Parathyroid adenoma (tissue), 2 donors: ENCODE data around the gene PMVK.

Experiments used
- H2AFZ ChIP-seq: fragments of 300-600 bp; sonication (generic); one replicate; pipeline ENCODE4 v1.7.0; 2017; ENCODE audit warnings: antibody characterized with exemption, mild to moderate bottlenecking
- H3K27ac ChIP-seq: fragments of 300-600 bp; sonication (generic); one replicate; pipeline ENCODE4 v1.7.0; 2017
- H3K27me3 ChIP-seq: fragments of 300-600 bp; sonication (generic); one replicate; pipeline ENCODE4 v1.7.0; 2017; ENCODE audit warnings: low read length; ENCODE audit not compliant: control insufficient read depth, insufficient read depth
- H3K36me3 ChIP-seq: fragments of 300-600 bp; sonication (generic); one replicate; pipeline ENCODE4 v1.7.0; 2017; ENCODE audit warnings: low read length; ENCODE audit not compliant: control insufficient read depth, insufficient read depth
- H3K4me1 ChIP-seq: fragments of 300-600 bp; sonication (generic); one replicate; pipeline ENCODE4 v1.7.0; 2017; ENCODE audit warnings: control low read depth
- H3K4me2 ChIP-seq: fragments of 300-600 bp; sonication (generic); one replicate; pipeline ENCODE4 v1.7.0; 2017; ENCODE audit warnings: low read length
- H3K4me3 ChIP-seq: fragments of 300-600 bp; sonication (generic); one replicate; pipeline ENCODE4 v1.7.0; 2017; ENCODE audit warnings: low read depth, low read length
- H3K79me2 ChIP-seq: fragments of 300-600 bp; sonication (generic); one replicate; pipeline ENCODE4 v1.7.0; 2017; ENCODE audit warnings: control low read depth
- H3K9ac ChIP-seq: fragments of 300-600 bp; sonication (generic); one replicate; pipeline ENCODE4 v1.7.0; 2017; ENCODE audit warnings: mild to moderate bottlenecking
- H3K9me3 ChIP-seq: fragments of 300-600 bp; sonication (generic); one replicate; pipeline ENCODE4 v1.7.0; 2017; ENCODE audit warnings: low read length; ENCODE audit not compliant: control insufficient read depth
- CTCF ChIP-seq: fragments of 300-600 bp; sonication (generic); IDR thresholded peaks from one replicate; pipeline ENCODE4 v1.7.0; 2017; ENCODE audit warnings: antibody characterized with exemption, mild to moderate bottlenecking
- donor health status: primary hyperparathyroidism.

PMVK gene

GRCh38 chr1:154940651-154941194 lies 4.2 kb upstream of the PMVK start:
- peak overlapping the region; percentile 37 for H3K27ac ChIP-seq
- no peaks in the 10 kb centered on the region for H3K9me3 ChIP-seq
- no peaks in the 10 kb centered on the region for H3K79me2 ChIP-seq
- H3K27me3 ChIP-seq, result no peaks in the 10 kb centered on the region
- no peak for TF ChIP-seq CTCF
- H3K4me1 ChIP-seq, result peaks cover 31% of the 10 kb centered on the region
- no peak overlapping the region for H3K4me2 ChIP-seq
- H3K9ac ChIP-seq, result no peak overlapping the region
- no peak overlapping the region for H3K4me3 ChIP-seq
- H2AFZ ChIP-seq, result peak overlapping the region; percentile 69
- H3K36me3 ChIP-seq, result no peaks in the 10 kb centered on the region

DNA sequence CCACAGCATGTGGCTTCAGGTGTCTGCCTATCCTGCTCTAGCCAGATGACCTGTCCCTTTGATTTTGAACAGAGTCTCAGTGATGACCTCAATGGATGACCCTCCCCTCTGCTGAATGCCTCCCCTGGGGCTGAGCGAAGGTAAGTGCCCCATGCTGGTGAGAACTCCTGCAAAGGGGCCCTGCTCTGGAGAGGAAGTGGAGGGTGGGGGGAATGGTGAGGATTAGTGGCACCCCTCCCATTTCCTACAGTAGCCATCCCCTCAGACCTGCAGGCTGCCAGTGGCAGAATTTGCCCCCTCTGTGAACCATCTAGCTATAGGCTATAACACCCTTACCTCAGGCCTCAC lies 3.7 kb upstream of the PMVK start:
- no peaks in the 10 kb centered on the region for H3K79me2 ChIP-seq
- H3K4me3 ChIP-seq, result no peak overlapping the region
- no peaks in the 10 kb centered on the region for H3K27me3 ChIP-seq
- no peak overlapping the region for H3K9ac ChIP-seq
- H3K27ac ChIP-seq, result no peak overlapping the region
- H2AFZ ChIP-seq, result no peak overlapping the region
- H3K4me1 ChIP-seq, result peaks cover 32% of the 10 kb centered on the region
- H3K9me3 ChIP-seq, result no peaks in the 10 kb centered on the region
- H3K36me3 ChIP-seq, result no peaks in the 10 kb centered on the region
- TF ChIP-seq CTCF, result no peak
- no peak overlapping the region for H3K4me2 ChIP-seq

DNA sequence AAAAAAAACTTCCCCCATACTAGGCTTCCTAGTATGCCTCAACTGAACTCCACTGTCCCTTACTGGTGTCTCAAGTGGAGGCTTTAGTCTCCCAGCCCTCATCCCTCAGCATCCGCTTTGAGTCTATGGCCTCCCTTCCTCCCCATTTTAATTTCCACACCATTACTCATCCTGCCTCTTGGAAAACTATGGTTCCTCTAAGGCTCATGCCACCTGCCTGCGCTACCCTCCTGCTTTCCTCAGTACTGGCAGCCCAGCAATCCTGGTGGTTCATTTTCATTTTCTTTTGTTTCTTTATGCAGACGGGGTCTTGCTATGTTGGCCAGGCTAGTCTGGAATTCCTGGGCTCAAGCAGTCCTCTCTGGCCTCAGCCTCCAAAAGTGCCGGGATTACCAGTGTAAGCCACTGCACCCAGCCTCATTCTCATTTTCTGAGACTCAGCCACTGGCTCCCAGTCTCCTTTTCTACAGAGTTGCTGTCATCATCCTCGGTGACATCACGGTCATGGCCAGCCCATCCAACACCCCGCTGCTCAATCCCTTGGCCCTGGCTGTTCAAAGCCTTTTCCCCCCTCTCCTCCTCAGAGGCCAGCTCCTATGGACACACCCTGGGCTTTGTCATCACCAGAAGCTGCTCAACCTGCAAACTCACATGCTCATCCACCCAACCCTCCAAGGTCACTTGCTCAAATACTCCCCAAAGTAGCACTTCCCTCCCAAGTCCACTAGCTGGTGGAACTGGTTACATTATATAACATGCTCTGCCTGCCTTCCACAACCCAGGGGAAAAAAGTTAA lies 2.3 kb upstream of the PMVK start:
- Histone ChIP-seq H3K4me2 (no peak overlapping the region), H3K27me3 (no peaks in the 10 kb centered on the region), H2AFZ (no peak overlapping the region), H3K27ac (peak overlapping the region; percentile 4), H3K79me2 (no peaks in the 10 kb centered on the region), H3K9ac (no peak overlapping the region), H3K4me1 (peaks cover 25% of the 10 kb centered on the region), H3K9me3 (no peaks in the 10 kb centered on the region), H3K36me3 (no peaks in the 10 kb centered on the region), H3K4me3 (no peak overlapping the region)
- no peak for TF ChIP-seq CTCF

DNA sequence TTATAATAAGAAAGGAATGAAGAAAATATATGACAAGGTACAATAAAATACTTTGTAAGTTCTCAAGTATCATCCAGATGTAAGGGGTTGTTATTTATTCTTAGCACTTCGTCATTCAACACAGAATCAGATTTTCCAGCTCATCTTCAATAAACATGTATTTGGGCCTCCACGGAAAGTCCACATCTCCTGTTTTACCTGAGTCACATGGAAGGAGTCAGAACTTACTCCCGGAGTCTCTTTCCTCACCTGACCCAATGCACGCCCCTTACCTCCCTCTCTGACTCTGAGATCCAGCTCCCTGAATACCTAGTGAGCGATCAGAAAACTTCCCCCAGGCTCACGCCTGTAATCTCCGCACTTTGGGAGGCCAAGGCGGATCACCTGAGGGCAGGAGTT lies 1.5 kb upstream of the PMVK start:
- Histone ChIP-seq H3K4me1 (peaks cover 24% of the 10 kb centered on the region), H2AFZ (peak overlapping the region; percentile 85), H3K4me2 (peak overlapping the region; percentile 80), H3K79me2 (no peaks in the 10 kb centered on the region), H3K9ac (no peak overlapping the region), H3K9me3 (no peaks in the 10 kb centered on the region), H3K4me3 (peak overlapping the region; percentile 88), H3K36me3 (no peaks in the 10 kb centered on the region), H3K27me3 (no peaks in the 10 kb centered on the region), H3K27ac (peak overlapping the region; percentile 99)
- no peak for TF ChIP-seq CTCF
